ENCODE data around the gene CNTN5.
"Not testable (repeated sequence)": the region's sequence is repeated elsewhere in the genome, so short reads cannot be mapped to it uniquely, and the experiment has no call there.

Gene CNTN5

GRCh38 chr11:99279266-99279665, 258.5 kb downstream of the CNTN5 start:
- DNase-seq = no peak

- DNase-seq = no peak
These were observed 260.6 kb downstream of the CNTN5 start for GRCh38 chr11:99281331-99281730.

- not testable (repeated sequence) for DNase-seq
These were observed 277.2 kb downstream of the CNTN5 start for GRCh38 chr11:99297925-99298324.

- no peak for DNase-seq
These were observed 286.9 kb downstream of the CNTN5 start for GRCh38 chr11:99307510-99308088.

GRCh38 chr11:99311870-99312269, 291.1 kb downstream of the CNTN5 start:
- no peak for DNase-seq

- no peak for DNase-seq
These were observed 296.2 kb downstream of the CNTN5 start for GRCh38 chr11:99316776-99317520.

- no peak for DNase-seq
These were observed 300.1 kb downstream of the CNTN5 start for GRCh38 chr11:99320769-99321290.

- no peak for DNase-seq
These were observed 305.1 kb downstream of the CNTN5 start for GRCh38 chr11:99325847-99326246.

GRCh38 chr11:99327066-99327465, 306.3 kb downstream of the CNTN5 start:
- no peak for DNase-seq

- no peak for DNase-seq
These were observed 306.8 kb downstream of the CNTN5 start for GRCh38 chr11:99327527-99327926.

GRCh38 chr11:99333621-99334020, 312.9 kb downstream of the CNTN5 start:
- no peak for DNase-seq

- DNase-seq = no peak
These were observed 322.4 kb downstream of the CNTN5 start for GRCh38 chr11:99343117-99343516.

GRCh38 chr11:99349151-99349673, 328.5 kb downstream of the CNTN5 start:
- DNase-seq = no peak

- DNase-seq = no peak
These were observed 330.9 kb downstream of the CNTN5 start for GRCh38 chr11:99351624-99352023.

GRCh38 chr11:99352642-99353041, 331.9 kb downstream of the CNTN5 start:
- no peak for DNase-seq

GRCh38 chr11:99366546-99366945, 345.8 kb downstream of the CNTN5 start:
- no peak for DNase-seq

GRCh38 chr11:99368583-99368982, 347.8 kb downstream of the CNTN5 start:
- DNase-seq = no peak

- DNase-seq = no peak
These were observed 349.9 kb downstream of the CNTN5 start for GRCh38 chr11:99370549-99371216.

GRCh38 chr11:99371257-99371656, 350.5 kb downstream of the CNTN5 start:
- no peak for DNase-seq

- DNase-seq = no peak
These were observed 355.7 kb downstream of the CNTN5 start for GRCh38 chr11:99376463-99376862.

GRCh38 chr11:99383648-99384245, 363.0 kb downstream of the CNTN5 start:
- DNase-seq = no peak

GRCh38 chr11:99391245-99391644, 370.5 kb downstream of the CNTN5 start:
- no peak for DNase-seq

GRCh38 chr11:99406345-99406744, 385.6 kb downstream of the CNTN5 start:
- no peak for DNase-seq
